Activated naive CD8-positive, alpha-beta T cell treated with anti-CD3 and anti-CD28 coated beads, Interleukin-2, amount 10 ng/mL, durations not matched to agents 7 days and 5 days (primary cell): ENCODE results near the gene EMC8. TPM values are rescaled to one million over a fixed set of nuclear protein-coding genes. Genes with fewer than 3 reads are reported as not detected.
"Not testable (repeated sequence)": the region's sequence is repeated elsewhere in the genome, so short reads cannot be mapped to it uniquely, and the experiment has no call there.

Source experiments
- ATAC-seq: fragments of 150-1000 bp; cut with Tn5 transposase; one replicate; pipeline ENCODE4 v1.10.0; 2021; ENCODE audit warnings: low read depth, moderate library complexity
- POLR2A ChIA-PET: fragments of 350-600 bp; sonication (Branson Sonifier 250); formaldehyde crosslinking; loops from one replicate; lab custom pipeline; 2021; ENCODE audit warnings: antibody characterized with exemption; lab: Charles Lee
- DNase-seq: peaks from one replicate; pipeline ENCODE4 v3.0.0; 2021
- H3K27ac Mint-ChIP-seq: one replicate; pipeline ENCODE4 v1.8.0; 2022; ENCODE audit warnings: mild to moderate bottlenecking, mixed read lengths
- H3K27me3 Mint-ChIP-seq: one replicate; pipeline ENCODE4 v1.8.0; 2022; ENCODE audit warnings: mild to moderate bottlenecking, moderate library complexity, mixed read lengths
- H3K36me3 Mint-ChIP-seq: one replicate; pipeline ENCODE4 v1.8.0; 2021; ENCODE audit warnings: mild to moderate bottlenecking, mixed read lengths
- H3K4me1 Mint-ChIP-seq: one replicate; pipeline ENCODE4 v1.8.0; 2021; ENCODE audit warnings: mixed read lengths
- H3K4me3 Mint-ChIP-seq: one replicate; pipeline ENCODE4 v1.8.0; 2022; ENCODE audit warnings: mild to moderate bottlenecking, moderate library complexity, mixed read lengths
- H3K9me3 Mint-ChIP-seq: one replicate; pipeline ENCODE4 v1.8.0; 2021; ENCODE audit warnings: mixed read lengths
- total RNA-seq, 2 experiments: library from RNA; stranded (reverse); gene quantifications; one replicate each; pipeline ENCODE4 v1.2.3, GENCODE V29; 2021

Gene EMC8
- total RNA-seq, 2 experiments from 2014 or later: 29.2 to 34.1 TPM

- Mint-ChIP-seq H3K4me3 (no peak overlapping the region), H3K27me3 (peaks cover 43% of the 10 kb centered on the region), H3K9me3 (no peaks in the 10 kb centered on the region), H3K36me3 (no peaks in the 10 kb centered on the region), H3K27ac (no peak overlapping the region), H3K4me1 (peaks cover 3% of the 10 kb centered on the region)
- DNase-seq (no peak), ATAC-seq (no peak)
- POLR2A ChIA-PET: no interaction called here
These were observed 16.8 kb upstream of the EMC8 start for GRCh38 chr16:85816159-85816558.

- DNase-seq: no peak
- Mint-ChIP-seq H3K27ac (no peak overlapping the region), H3K36me3 (no peaks in the 10 kb centered on the region), H3K4me3 (no peak overlapping the region), H3K4me1 (no peaks in the 10 kb centered on the region), H3K9me3 (no peaks in the 10 kb centered on the region), H3K27me3 (peaks cover 40% of the 10 kb centered on the region)
- POLR2A ChIA-PET: interaction anchor here (0.9 kb wide), 1 partner anchor 13 kb away, joined by 3 read pairs; no protein-coding TSS in a partner anchor
- ATAC-seq: no peak
These were observed 13.7 kb upstream of the EMC8 start for GRCh38 chr16:85812811-85813700.

GRCh38 chr16:85812031-85812807 is 12.9 kb upstream of the EMC8 start:
- Mint-ChIP-seq H3K9me3 (no peaks in the 10 kb centered on the region), H3K27ac (no peak overlapping the region), H3K36me3 (no peaks in the 10 kb centered on the region), H3K4me1 (no peaks in the 10 kb centered on the region), H3K4me3 (no peak overlapping the region), H3K27me3 (peaks cover 31% of the 10 kb centered on the region)
- POLR2A ChIA-PET: no interaction called here
- DNase-seq (no peak), ATAC-seq (no peak)

GRCh38 chr16:85810742-85811115 is 11.4 kb upstream of the EMC8 start:
- H3K4me1 Mint-ChIP-seq: no peaks in the 10 kb centered on the region
- no peaks in the 10 kb centered on the region for H3K9me3 Mint-ChIP-seq
- POLR2A ChIA-PET: interaction anchor here (0.6 kb wide), 1 partner anchor 318 kb away, joined by 3 read pairs; no protein-coding TSS in a partner anchor
- DNase-seq (no peak), ATAC-seq (no peak)
- H3K4me3 Mint-ChIP-seq: no peak overlapping the region
- no peak overlapping the region for H3K27ac Mint-ChIP-seq
- peaks cover 29% of the 10 kb centered on the region for H3K27me3 Mint-ChIP-seq
- H3K36me3 Mint-ChIP-seq: peaks cover 12% of the 10 kb centered on the region

GRCh38 chr16:85810097-85810741 is 10.9 kb upstream of the EMC8 start:
- POLR2A ChIA-PET: no interaction called here
- Mint-ChIP-seq H3K36me3 (peaks cover 16% of the 10 kb centered on the region), H3K27me3 (peaks cover 29% of the 10 kb centered on the region), H3K4me1 (peaks cover 3% of the 10 kb centered on the region), H3K4me3 (no peak overlapping the region), H3K27ac (no peak overlapping the region), H3K9me3 (no peaks in the 10 kb centered on the region)
- ATAC-seq (no peak), DNase-seq (no peak)

GRCh38 chr16:85809645-85810044 is 10.3 kb upstream of the EMC8 start:
- no peak overlapping the region for H3K4me3 Mint-ChIP-seq
- peaks cover 26% of the 10 kb centered on the region for H3K27me3 Mint-ChIP-seq
- ATAC-seq (no peak), DNase-seq (no peak)
- peaks cover 19% of the 10 kb centered on the region for H3K36me3 Mint-ChIP-seq
- peaks cover 3% of the 10 kb centered on the region for H3K4me1 Mint-ChIP-seq
- no peak overlapping the region for H3K27ac Mint-ChIP-seq
- no peaks in the 10 kb centered on the region for H3K9me3 Mint-ChIP-seq
- POLR2A ChIA-PET: no interaction called here

GRCh38 chr16:85808926-85809325 is 9.6 kb upstream of the EMC8 start:
- POLR2A ChIA-PET: no interaction called here
- H3K27me3 Mint-ChIP-seq: peaks cover 26% of the 10 kb centered on the region
- peaks cover 3% of the 10 kb centered on the region for H3K4me1 Mint-ChIP-seq
- H3K36me3 Mint-ChIP-seq: peaks cover 20% of the 10 kb centered on the region
- H3K9me3 Mint-ChIP-seq: no peaks in the 10 kb centered on the region
- no peak overlapping the region for H3K4me3 Mint-ChIP-seq
- ATAC-seq (no peak), DNase-seq (no peak)
- H3K27ac Mint-ChIP-seq: no peak overlapping the region

GRCh38 chr16:85808104-85808503 is 8.8 kb upstream of the EMC8 start:
- Mint-ChIP-seq H3K36me3 (peaks cover 25% of the 10 kb centered on the region), H3K27me3 (peaks cover 21% of the 10 kb centered on the region)

GRCh38 chr16:85807340-85807739 is 8.0 kb upstream of the EMC8 start:
- H3K27me3 Mint-ChIP-seq: peaks cover 15% of the 10 kb centered on the region
- H3K27ac Mint-ChIP-seq, H3K9me3 Mint-ChIP-seq, ATAC-seq, H3K4me3 Mint-ChIP-seq, POLR2A ChIA-PET, DNase-seq, H3K4me1 Mint-ChIP-seq: not testable (repeated sequence)
- peaks cover 27% of the 10 kb centered on the region for H3K36me3 Mint-ChIP-seq

More at GRCh38 chr16:85808104-85808503, 8.8 kb upstream of the EMC8 start:
- H3K27ac Mint-ChIP-seq, H3K9me3 Mint-ChIP-seq, ATAC-seq, DNase-seq, H3K4me3 Mint-ChIP-seq, POLR2A ChIA-PET, H3K4me1 Mint-ChIP-seq: not testable (repeated sequence)

GRCh38 chr16:85806539-85806938 is 7.2 kb upstream of the EMC8 start:
- Mint-ChIP-seq H3K4me1 (peaks cover 14% of the 10 kb centered on the region), H3K4me3 (no peak overlapping the region), H3K9me3 (no peaks in the 10 kb centered on the region), H3K36me3 (peaks cover 34% of the 10 kb centered on the region), H3K27me3 (peaks cover 7% of the 10 kb centered on the region), H3K27ac (no peak overlapping the region)
- POLR2A ChIA-PET: no interaction called here
- DNase-seq (no peak), ATAC-seq (no peak)

GRCh38 chr16:85805442-85806045 is 6.2 kb upstream of the EMC8 start:
- peaks cover 37% of the 10 kb centered on the region for H3K36me3 Mint-ChIP-seq
- no peak overlapping the region for H3K4me3 Mint-ChIP-seq
- H3K27me3 Mint-ChIP-seq: peaks cover 4% of the 10 kb centered on the region
- H3K4me1 Mint-ChIP-seq: peaks cover 22% of the 10 kb centered on the region
- ATAC-seq: no peak
- no peak for DNase-seq
- POLR2A ChIA-PET: no interaction called here
- peak overlapping the region; percentile 19 for H3K27ac Mint-ChIP-seq
- no peaks in the 10 kb centered on the region for H3K9me3 Mint-ChIP-seq

- ATAC-seq (no peak), DNase-seq (no peak)
- POLR2A ChIA-PET: no interaction called here
- no peaks in the 10 kb centered on the region for H3K27me3 Mint-ChIP-seq
- peak overlapping the region; percentile 52 for H3K27ac Mint-ChIP-seq
- no peak overlapping the region for H3K4me3 Mint-ChIP-seq
- peaks cover 37% of the 10 kb centered on the region for H3K36me3 Mint-ChIP-seq
- no peaks in the 10 kb centered on the region for H3K9me3 Mint-ChIP-seq
- H3K4me1 Mint-ChIP-seq: peaks cover 25% of the 10 kb centered on the region
These were observed 4.2 kb upstream of the EMC8 start for GRCh38 chr16:85803570-85803969.

- H3K27me3 Mint-ChIP-seq: no peaks in the 10 kb centered on the region
- peak overlapping the region; percentile 91 for H3K4me3 Mint-ChIP-seq
- DNase-seq (no peak), ATAC-seq (peak; percentile 6)
- POLR2A ChIA-PET: interaction anchor here (0.9 to 1.2 kb wide), 4 partner anchors 13 to 197 kb away, joined by 3 read pairs; no protein-coding TSS in a partner anchor
- peaks cover 31% of the 10 kb centered on the region for H3K36me3 Mint-ChIP-seq
- H3K4me1 Mint-ChIP-seq: peaks cover 42% of the 10 kb centered on the region
- H3K27ac Mint-ChIP-seq: peak overlapping the region; percentile 88
- H3K9me3 Mint-ChIP-seq: no peaks in the 10 kb centered on the region
These were observed 951 bp upstream of the EMC8 start for GRCh38 chr16:85800321-85800669.
